8988T (cell line): ENCODE measurements around the gene TAS2R39.
"Not testable (repeated sequence)": the region's sequence is repeated elsewhere in the genome, so short reads cannot be mapped to it uniquely, and the experiment has no call there.

Experiments
- DNase-seq: peaks from one replicate; pipeline ENCODE4 v3.0.0; 2011

TAS2R39 gene

DNA sequence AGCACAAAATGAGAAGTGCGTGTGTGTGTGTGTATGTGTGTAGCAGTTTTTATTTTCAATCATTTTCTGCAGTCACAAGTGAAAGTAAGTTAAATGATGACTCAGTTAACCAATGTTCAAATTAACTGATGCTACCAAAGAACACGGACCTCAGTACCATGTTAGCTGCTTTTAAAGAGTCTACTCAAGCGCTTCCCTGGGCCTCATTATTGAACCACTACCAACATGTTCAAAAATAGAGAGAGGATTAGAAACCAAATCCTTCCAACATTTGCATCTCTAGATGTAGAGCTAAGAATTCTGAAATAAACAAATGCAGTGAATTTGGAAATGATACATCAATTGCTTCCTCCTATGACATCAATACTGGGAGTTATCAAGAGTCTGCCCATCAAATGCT lies at the start of gene TAS2R39:
TAS2R39 (plus strand) TSS at position 396 of the 400 bp plus-strand sequence; CDS start at position 396, 0 bp downstream.
- no peak for DNase-seq

DNA sequence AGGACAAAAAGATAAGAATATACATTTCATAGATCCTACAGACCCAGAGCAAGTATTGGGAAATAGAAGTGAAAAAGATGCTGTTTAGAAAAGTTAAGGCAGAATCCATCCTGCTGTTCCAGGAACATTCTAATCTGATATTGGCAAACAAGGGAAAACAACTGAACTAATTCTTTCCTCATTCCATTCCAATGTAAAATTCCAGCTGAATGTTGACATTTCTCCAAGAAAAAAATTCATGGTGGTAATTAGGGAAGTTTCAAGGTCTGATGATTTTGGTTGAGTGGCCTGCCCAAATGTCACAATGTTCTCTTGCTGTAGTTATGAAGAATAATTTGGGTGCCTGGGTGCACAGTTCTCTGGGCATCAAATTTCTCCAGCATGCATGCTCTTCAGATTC lies 36.1 kb upstream of the TAS2R39 start:
- DNase-seq: no peak

- DNase-seq: no peak
Measured at GRCh38 chr7:143148050-143148449, 35.2 kb upstream of the TAS2R39 start.

GRCh38 chr7:143148651-143149050 lies 34.6 kb upstream of the TAS2R39 start:
- no peak for DNase-seq

DNA sequence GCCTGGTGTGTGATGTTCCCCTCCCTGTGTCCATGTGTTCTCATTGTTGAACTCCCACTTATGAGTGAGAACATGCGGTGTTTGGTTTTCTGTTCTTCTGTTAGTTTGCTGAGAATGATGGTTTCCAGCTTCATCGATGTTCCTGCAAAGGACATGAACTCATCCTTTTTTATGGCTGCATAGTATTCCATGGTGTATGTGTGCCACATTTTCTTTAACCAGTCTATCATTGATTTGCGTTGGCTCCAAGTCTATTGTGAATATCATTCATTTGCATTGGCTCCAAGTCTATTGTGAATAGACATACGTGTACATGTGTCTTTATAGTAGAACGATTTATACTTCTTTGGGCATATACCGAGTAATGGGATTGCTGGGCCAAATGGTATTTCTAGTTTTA lies 32.5 kb upstream of the TAS2R39 start:
- not testable (repeated sequence) for DNase-seq

DNA sequence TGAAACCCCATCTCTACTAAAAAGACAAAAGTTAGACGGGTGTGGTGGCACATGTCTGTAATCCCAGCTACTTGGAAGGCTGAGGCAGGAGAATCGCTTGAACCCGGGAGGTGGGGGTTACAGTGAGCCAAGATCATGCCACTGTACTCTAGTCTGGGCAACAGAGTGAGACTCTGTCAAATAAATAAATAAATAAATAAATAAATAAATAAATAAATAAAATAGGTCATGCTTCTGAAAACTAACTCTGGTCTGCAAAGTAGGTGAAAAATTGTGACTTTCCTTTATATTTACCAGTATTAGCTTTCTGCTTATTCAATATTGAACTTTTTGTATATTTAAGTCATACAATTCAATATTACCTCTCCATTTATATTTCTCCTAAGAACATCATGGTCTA lies 24.6 kb upstream of the TAS2R39 start:
- DNase-seq: not testable (repeated sequence)

DNA sequence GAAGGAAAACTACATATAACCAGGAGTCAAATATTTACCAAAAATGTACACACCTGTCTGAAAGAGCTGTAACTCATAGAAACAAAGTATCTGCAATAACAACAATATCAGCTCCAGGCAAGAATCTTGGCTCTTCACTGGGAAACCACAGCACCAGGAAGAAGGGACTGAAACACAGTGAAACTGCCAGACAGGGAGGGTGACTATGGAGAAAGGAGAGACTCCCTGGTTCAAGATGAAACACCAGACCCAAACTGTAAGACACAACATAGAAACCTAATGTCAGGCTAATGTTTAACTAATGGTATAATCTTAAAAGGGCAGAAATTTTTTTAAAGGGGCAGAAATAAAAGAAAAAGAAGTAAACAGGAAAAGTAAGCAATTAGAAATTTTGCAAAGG lies 11.5 kb upstream of the TAS2R39 start:
- no peak for DNase-seq

- DNase-seq: no peak
Measured at GRCh38 chr7:143172354-143172753, 10.9 kb upstream of the TAS2R39 start.

DNA sequence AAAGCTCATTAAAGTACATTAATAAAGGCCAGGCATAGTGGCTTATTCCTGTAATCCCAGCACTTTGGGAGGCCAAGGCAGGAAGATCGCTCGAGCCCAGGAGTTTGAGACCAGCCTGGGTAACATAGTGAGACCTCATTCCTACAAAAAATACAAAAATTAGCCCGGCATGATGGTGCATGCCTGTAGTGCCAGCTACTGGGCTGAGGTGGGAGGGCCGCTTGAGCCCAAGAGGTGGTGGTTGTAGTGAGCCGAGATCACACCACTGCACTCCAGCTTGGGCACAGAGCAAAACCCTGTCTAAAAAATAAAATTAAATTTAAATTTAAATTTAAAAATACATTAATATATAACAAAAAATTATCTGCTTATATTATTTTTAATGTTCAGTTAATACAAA lies 7.1 kb upstream of the TAS2R39 start:
- no peak for DNase-seq

DNA sequence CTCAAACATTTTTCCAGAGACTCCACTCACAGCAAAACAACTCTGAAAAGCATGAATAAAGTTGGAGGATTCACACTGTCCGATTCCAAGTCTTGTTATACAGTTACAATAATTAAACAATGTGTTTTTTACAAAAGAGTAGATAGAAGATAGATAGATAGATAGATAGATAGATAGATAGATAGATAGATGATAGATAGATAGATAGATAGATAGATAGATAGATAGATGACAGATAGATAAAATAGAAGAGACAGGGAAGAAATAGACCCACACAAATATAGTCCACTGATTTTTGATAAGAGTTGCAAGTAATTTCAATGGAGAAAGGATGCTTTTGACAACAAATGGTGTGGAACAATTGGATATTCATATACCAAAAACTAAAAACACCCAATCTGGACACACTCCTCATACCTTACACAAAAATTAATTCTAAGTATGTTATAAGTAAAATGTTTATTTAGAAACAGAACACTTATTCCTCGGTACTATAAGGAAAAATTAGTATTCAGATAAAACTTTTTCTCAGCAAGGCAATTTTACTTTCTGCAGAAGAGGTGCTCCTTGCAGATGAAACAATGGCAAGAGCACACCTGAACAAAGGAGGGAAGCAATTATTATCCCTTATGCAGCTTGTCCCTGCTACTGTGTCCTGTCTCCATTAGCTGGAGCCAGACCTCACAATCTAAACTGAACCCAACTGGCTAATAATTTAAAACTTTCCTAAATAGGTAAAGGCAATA lies 5.7 kb upstream of the TAS2R39 start:
- DNase-seq: no peak

GRCh38 chr7:143180771-143181170 lies 2.4 kb upstream of the TAS2R39 start:
- DNase-seq: not testable (repeated sequence)

DNA sequence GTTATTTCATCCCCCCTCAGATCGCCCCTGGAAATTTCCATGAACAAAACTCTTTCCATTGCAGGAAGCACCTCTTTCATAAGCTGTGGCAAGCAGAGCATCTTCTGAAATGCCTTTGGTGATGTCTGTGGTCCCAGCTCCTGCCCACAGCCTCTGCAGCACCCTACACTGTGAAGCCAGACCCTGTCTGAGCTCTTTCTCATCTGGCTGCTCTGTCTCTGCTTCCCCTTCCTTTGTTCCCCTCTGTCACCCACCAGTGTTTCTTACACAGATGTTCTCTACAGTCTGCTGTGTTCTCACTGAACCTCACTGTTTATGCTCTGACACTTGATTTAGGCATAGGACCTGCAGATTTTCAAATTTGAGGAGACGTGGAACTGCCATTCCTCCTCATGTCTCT lies 1.9 kb upstream of the TAS2R39 start:
- DNase-seq: no peak

DNA sequence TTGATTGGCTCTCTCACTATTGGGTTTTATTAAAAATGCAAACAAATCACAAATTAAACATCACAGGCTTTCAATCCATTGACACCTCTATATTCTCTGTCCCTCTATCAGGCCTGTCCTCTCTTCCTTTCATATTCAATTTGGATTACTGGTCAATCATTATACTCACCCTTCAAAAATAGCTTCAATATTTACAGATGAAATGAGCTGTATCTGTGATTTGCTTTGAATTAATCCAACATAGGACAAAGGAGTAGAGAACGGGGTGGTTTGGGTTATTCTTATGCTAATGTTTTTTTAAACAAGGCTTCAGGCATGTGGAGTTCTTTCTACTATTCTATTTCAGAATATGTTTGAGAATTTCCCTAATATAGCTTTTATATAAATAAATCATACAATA lies 2.3 kb downstream of the TAS2R39 start:
- DNase-seq: no peak

DNA sequence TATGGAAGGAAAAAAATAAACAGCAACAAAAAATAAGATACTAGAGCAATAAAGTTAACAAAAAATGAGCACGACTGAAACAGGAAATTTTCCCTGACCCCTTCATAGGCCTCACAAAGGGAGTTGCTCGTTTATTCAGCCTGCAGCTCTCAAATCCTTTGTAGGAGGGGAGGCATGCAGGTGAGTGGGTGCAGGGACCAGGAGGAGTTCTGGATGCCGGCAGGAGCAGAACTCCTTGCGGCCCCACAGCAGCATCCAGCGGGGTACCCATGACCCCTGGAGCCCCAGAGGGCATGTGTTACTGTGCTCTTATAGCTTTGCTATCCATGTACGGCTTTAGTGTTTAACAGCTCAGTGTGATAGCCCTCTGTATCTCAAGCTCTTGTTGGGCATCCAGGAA lies 5.8 kb downstream of the TAS2R39 start:
- no peak for DNase-seq

GRCh38 chr7:143193880-143194279 lies 10.7 kb downstream of the TAS2R39 start:
- no peak for DNase-seq

DNA sequence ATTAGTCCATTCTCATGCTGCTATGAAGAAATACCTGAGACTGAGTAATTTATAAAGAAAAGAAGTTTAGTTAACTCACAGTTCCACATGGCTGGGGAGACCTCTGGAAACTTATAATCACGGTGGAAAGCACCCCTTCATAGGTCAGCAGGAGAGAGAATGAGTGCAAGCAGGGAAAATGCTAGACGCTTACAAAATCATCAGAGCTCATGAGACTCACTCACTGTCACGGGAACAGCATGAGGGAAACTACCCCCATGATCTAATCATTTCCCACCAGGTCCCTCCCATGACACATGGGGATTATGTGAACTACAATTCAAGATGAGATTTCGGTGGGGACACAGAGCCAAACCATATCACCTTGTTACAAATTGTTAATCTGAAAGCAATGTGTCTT lies 15.8 kb downstream of the TAS2R39 start:
- no peak for DNase-seq

- DNase-seq: no peak
Measured at GRCh38 chr7:143202161-143202560, 18.9 kb downstream of the TAS2R39 start.

GRCh38 chr7:143203386-143203785 lies 20.2 kb downstream of the TAS2R39 start:
- no peak for DNase-seq

- DNase-seq: no peak
Measured at GRCh38 chr7:143205560-143206293, 22.5 kb downstream of the TAS2R39 start.

DNA sequence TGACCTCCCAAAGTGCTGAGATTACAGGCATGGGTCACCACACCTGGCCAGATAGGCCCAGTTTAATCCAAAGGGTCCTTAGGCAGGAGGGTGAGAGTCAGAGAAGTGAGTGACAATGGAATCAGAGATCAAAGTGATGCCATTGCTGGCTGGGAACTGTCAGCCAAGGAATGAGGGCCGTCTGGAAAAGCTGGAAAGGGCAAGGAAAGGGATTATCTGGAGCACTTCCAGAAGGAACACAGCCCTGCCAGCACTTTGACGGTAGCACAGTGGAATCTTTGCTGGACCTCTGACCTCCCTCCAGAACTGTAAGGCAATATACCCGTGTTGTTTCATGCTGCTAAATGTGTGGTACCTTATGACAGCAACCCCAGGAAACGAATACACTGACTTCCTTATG lies 27.3 kb downstream of the TAS2R39 start:
- DNase-seq: no peak

DNA sequence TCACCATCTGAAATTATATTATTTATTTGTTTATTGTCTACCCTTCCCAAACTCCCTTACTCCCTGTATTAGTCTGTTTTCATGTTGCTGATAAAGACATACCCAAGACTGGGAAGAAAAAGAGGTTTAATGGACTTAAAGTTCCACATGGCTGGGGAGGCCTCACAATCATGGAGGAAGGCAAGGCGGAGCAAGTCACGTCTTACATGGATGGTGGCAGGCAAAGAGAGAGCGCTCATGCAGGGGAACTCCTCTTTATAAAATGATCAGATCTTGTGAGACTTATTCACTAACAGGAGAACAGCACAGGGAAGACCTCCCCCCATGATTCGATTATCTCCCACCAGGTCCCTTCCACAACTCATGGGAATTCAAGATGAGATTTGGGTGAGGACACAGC lies 30.3 kb downstream of the TAS2R39 start:
- not testable (repeated sequence) for DNase-seq

DNA sequence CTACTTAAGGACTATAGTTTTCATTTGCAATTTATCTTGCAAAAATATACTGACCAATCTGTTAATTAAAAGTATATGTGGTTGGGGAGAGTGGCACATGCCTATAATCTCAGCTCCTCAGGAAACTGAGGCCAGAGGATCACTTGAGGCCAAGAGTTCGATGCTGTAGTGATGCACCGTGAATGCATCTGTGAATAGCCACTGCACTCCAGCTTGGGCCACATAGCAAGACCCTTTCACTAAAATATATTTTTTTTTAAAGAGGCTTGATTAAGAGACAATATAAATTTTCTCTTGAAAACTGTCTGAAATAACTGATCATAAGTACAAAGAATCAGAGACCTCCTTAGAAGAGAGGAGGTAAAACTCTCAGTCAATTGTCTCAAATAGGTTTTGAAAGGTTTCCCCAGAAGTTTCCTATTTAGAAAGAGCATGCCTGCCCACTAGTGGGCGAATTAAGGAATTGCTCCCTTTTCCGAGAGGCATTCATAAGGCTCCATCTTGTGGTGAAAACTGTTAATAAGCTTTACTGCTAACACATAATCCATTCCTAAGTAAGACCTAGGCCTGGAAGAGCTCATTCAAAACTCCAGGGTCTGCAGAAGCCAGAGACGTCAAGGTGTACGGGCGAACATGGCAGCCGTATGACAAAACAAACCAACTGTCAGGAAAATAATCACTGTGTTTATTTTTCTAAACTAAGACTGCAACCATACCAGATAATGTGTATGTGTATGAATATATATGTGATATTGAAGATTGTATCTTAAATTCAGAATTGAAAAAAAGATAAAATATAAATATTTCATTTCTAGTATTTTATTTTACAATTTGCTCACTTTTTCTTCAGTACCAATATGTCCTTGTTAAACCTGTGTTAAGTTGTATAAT lies 31.8 kb downstream of the TAS2R39 start:
- peak; percentile 20 for DNase-seq

DNA sequence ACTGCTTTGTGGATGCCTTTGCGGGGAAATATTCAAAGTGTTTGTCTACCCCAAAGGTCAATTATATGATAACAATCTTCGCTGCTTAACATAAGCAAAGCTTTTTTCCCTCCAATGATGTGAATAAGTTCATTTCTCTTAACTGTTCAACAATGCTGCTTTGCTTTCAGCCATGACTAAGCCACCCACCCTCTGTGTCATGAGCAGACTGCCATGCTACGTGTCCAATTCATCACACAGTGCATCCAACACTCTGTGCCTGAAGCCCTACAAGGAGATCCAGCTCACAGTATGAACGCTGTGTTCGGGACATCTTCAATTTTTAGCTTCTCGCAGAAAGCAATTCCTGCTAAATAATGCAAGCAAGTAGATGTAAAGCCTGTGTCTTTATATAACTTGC lies 32.9 kb downstream of the TAS2R39 start:
- DNase-seq: no peak
